Measurements from ENCODE around the gene MC5R.

MC5R gene

GRCh38 chr18:13799396-13799795 lies 24.6 kb upstream of the MC5R start:
- TF ChIP-seq CTCF (IDR thresholded peaks at IDR 0.05; ENCODE audit: control extremely low read depth, extremely low read depth, low read depth, missing control alignments) = no peak
- no peak for DNase-seq (ENCODE audit: extremely low spot score)
- CTCF ChIA-PET = interaction anchor here (1.9 to 3.5 kb wide), 2 partner anchors 14 to 16 kb away, joined by 4 to 17 read pairs; no protein-coding TSS in a partner anchor
- POLR2A ChIA-PET = no interaction called here

GRCh38 chr18:13800505-13801259 lies 23.3 kb upstream of the MC5R start:
- POLR2A ChIA-PET = no interaction called here

GRCh38 chr18:13801260-13801601 lies 22.7 kb upstream of the MC5R start:
- no peak for DNase-seq (ENCODE audit: extremely low spot score)
- no peak for TF ChIP-seq CTCF (IDR thresholded peaks at IDR 0.05; ENCODE audit: control extremely low read depth, extremely low read depth, low read depth, missing control alignments)
- ChIA-PET POLR2A (no interaction called here), CTCF (interaction anchor here (1.0 to 1.9 kb wide), 3 partner anchors 11 to 285 kb away, joined by 4 to 10 read pairs (median 4); no protein-coding TSS in a partner anchor)

More at GRCh38 chr18:13800505-13801259, 23.3 kb upstream of the MC5R start:
- peak; percentile 64 for DNase-seq (ENCODE audit: extremely low spot score)
- peak; percentile 44 for TF ChIP-seq CTCF (IDR thresholded peaks at IDR 0.05; ENCODE audit: control extremely low read depth, extremely low read depth, low read depth, missing control alignments)
- CTCF ChIA-PET = interaction anchor here (0.7 to 1.9 kb wide), 4 partner anchors 12 to 286 kb away, joined by 3 to 10 read pairs (median 4); no protein-coding TSS in a partner anchor

GRCh38 chr18:13804305-13804704 lies 19.6 kb upstream of the MC5R start:
- no peak for DNase-seq (ENCODE audit: extremely low spot score)
- ChIA-PET CTCF (interaction anchor here (0.9 to 4.7 kb wide), 4 partner anchors 9 to 20 kb away, joined by 3 to 38 read pairs (median 4); partner anchors contain the start of gene MC5R), POLR2A (no interaction called here)
- TF ChIP-seq CTCF (IDR thresholded peaks at IDR 0.05; ENCODE audit: control extremely low read depth, extremely low read depth, low read depth, missing control alignments) = no peak

- DNase-seq (ENCODE audit: extremely low spot score) = no peak
- TF ChIP-seq CTCF (IDR thresholded peaks at IDR 0.05; ENCODE audit: control extremely low read depth, extremely low read depth, low read depth, missing control alignments) = no peak
- ChIA-PET POLR2A (no interaction called here), CTCF (interaction anchor here (1.3 to 3.0 kb wide), 5 partner anchors 7 to 278 kb away, joined by 3 to 19 read pairs (median 4); no protein-coding TSS in a partner anchor)
Observed at GRCh38 chr18:13808294-13809042, 15.5 kb upstream of the MC5R start.

- no peak for DNase-seq (ENCODE audit: extremely low spot score)
- POLR2A ChIA-PET = no interaction called here
- TF ChIP-seq CTCF (IDR thresholded peaks at IDR 0.05; ENCODE audit: control extremely low read depth, extremely low read depth, low read depth, missing control alignments) = no peak
- CTCF ChIA-PET = interaction anchor here (1.7 to 3.0 kb wide), 5 partner anchors 11 to 278 kb away, joined by 4 to 19 read pairs (median 4); no protein-coding TSS in a partner anchor
Observed at GRCh38 chr18:13809043-13809430, 14.9 kb upstream of the MC5R start.
